HepG2 (cell line): ENCODE measurements around the gene ZBTB20. TPM values are rescaled to one million over a fixed set of nuclear protein-coding genes. Genes with fewer than 3 reads are reported as not detected.

ENCODE experiments used
- ATAC-seq: fragments of 200-7000 bp; cut with Tn5 transposase; 3 replicates; pipeline ENCODE4 v1.9.1; 2020; ENCODE audit warnings: mild to moderate bottlenecking, moderate library complexity
- BruUV-seq: library from RNA; stranded (reverse); fragments of 400-500 nt; replicated peaks from 2 replicates; lab custom pipeline; 2021; lab: Mats Ljungman, UMichigan
- CTCF ChIA-PET: fragments of 300-600 bp; formaldehyde crosslinking; extraction: SDS; loops from one replicate; lab custom pipeline; 2021; ENCODE audit warnings: low total read pairs, inconsistent platforms, low intra/inter-chr PET ratio; lab: Yijun Ruan, JAX
- POLR2A ChIA-PET: fragments of 350-600 bp; sonication (Branson Sonifier 250); formaldehyde crosslinking; loops from one replicate; lab custom pipeline; 2020; ENCODE audit warnings: antibody characterized with exemption, inconsistent platforms; lab: Yijun Ruan, JAX
- DNase-seq: peaks from one replicate; pipeline ENCODE4 v3.0.0-alpha.2; 2015; ENCODE audit warnings: low spot score
- FAIRE-seq: peaks from 3 replicates; lab custom pipeline; 2011; peaks lifted over from hg19 to GRCh38; lab: Jason Lieb, UNC
- H2AFZ ChIP-seq: one replicate; pipeline ENCODE4 v1.6.1; 2011; ENCODE audit warnings: low read length, inconsistent platforms
- H3K27ac ChIP-seq: fragments of 300-600 bp; 3 replicates; pipeline ENCODE4 v1.8.0; 2011; ENCODE audit warnings: mixed run types, mild to moderate bottlenecking, mixed read lengths, low read length, inconsistent platforms; ENCODE audit not compliant: insufficient read depth; ENCODE audit errors: extremely low read length
- H3K27me3 ChIP-seq, 2 experiments: fragments of 200-600 bp in 1 of 2; 2 replicates in 1 of 2; 3 replicates in 1 of 2; pipeline versions ENCODE4 v1.6.0 to v1.8.0; 2011; ENCODE audit warnings: low read length in 2 of 2, mild to moderate bottlenecking in 2 of 2, moderate library complexity in 2 of 2, inconsistent platforms in 1 of 2; ENCODE audit not compliant: insufficient read depth in 2 of 2, control insufficient read depth in 1 of 2
- H3K36me3 ChIP-seq, 2 experiments: fragments of 200-600 bp in 1 of 2; replicated peaks in 1 of 2; 2 replicates in 1 of 2; 3 replicates in 1 of 2; pipeline versions ENCODE4 v1.5.1 to v1.8.0; 2011; ENCODE audit warnings: low read length in 2 of 2, inconsistent platforms in 1 of 2; ENCODE audit not compliant: insufficient read depth in 2 of 2, control insufficient read depth in 1 of 2
- H3K4me1 ChIP-seq: 2 replicates; pipeline ENCODE4 v1.5.1; 2012; ENCODE audit warnings: low read length, inconsistent platforms; ENCODE audit not compliant: insufficient read depth
- H3K4me2 ChIP-seq: 2 replicates; pipeline ENCODE4 v1.6.0; 2011; ENCODE audit warnings: low read depth, low read length, inconsistent platforms
- H3K4me3 ChIP-seq, 3 experiments: fragments of 200-600 bp in 1 of 3; sonication (generic), shearing (Covaris generic) in 1 of 3; replicated peaks in 1 of 3; 2 replicates each; pipeline ENCODE4 v1.5.1; 2011 to 2016; ENCODE audit warnings: low read length in 3 of 3, inconsistent platforms in 2 of 3, low read depth in 2 of 3, mild to moderate bottlenecking in 2 of 3, control low read depth in 1 of 3, mixed read lengths in 1 of 3; ENCODE audit not compliant: insufficient read depth in 1 of 3
- H3K79me2 ChIP-seq: one replicate; pipeline ENCODE4 v1.6.1; 2011; ENCODE audit warnings: low read length, inconsistent platforms; ENCODE audit not compliant: insufficient read depth
- H3K9ac ChIP-seq: 2 replicates; pipeline ENCODE4 v1.6.0; 2011; ENCODE audit warnings: mild to moderate bottlenecking, low read depth, low read length, inconsistent platforms; ENCODE audit not compliant: insufficient read depth
- H3K9me3 ChIP-seq: 2 replicates; pipeline ENCODE4 v1.5.1; 2012; ENCODE audit warnings: mild to moderate bottlenecking, low read length
- H4K20me1 ChIP-seq: 2 replicates; pipeline ENCODE4 v1.6.0; 2011; ENCODE audit warnings: inconsistent platforms, mild to moderate bottlenecking, low read length, moderate library complexity; ENCODE audit not compliant: insufficient read depth
- ARNT ChIP-seq: fragments of 450-650 bp; IDR thresholded peaks from 2 replicates; pipeline ENCODE4 v1.6.1; 2017
- ATF4 ChIP-seq, 2 experiments: fragments of 450-650 bp in 1 of 2; sonication (generic) in 1 of 2; formaldehyde crosslinking; IDR thresholded peaks; 2 replicates each; pipeline versions ENCODE4 v1.5.0 to v1.8.0; 2020 to 2022; ENCODE audit warnings: mild to moderate bottlenecking in 1 of 2, missing genetic modification reagents in 1 of 2
- HMGA1 ChIP-seq: sonication (generic); formaldehyde crosslinking; conservative IDR thresholded peaks from 2 replicates; pipeline ENCODE4 v1.4.0; 2020; ENCODE audit warnings: missing genetic modification reagents
- MXD4 ChIP-seq: IDR thresholded peaks from 2 replicates; pipeline ENCODE4 v1.6.1; 2016; ENCODE audit warnings: mild to moderate bottlenecking, missing biosample characterization, missing genetic modification reagents
- SKIL ChIP-seq: sonication (generic); formaldehyde crosslinking; IDR thresholded peaks from 2 replicates; pipeline ENCODE4 v1.8.0; 2022; ENCODE audit warnings: missing genetic modification reagents, mild to moderate bottlenecking, moderate library complexity, borderline replicate concordance
- STAG1 ChIP-seq: sonication (generic); formaldehyde crosslinking; IDR thresholded peaks from 2 replicates; pipeline ENCODE4 v1.4.0; 2020; ENCODE audit warnings: missing genetic modification reagents
- YEATS2 ChIP-seq: sonication (generic); formaldehyde crosslinking; IDR thresholded peaks from 2 replicates; pipeline ENCODE4 v1.4.0; 2020; ENCODE audit warnings: missing genetic modification reagents, borderline replicate concordance
- ZNF136 ChIP-seq: sonication (generic); formaldehyde crosslinking; IDR thresholded peaks from 2 replicates; pipeline ENCODE4 v1.8.1; 2022; ENCODE audit warnings: low read depth, mild to moderate bottlenecking, moderate library complexity, missing genetic modification reagents
- ZNF430 ChIP-seq: sonication (generic); formaldehyde crosslinking; IDR thresholded peaks from 2 replicates; pipeline ENCODE4 v1.9.0; 2021; ENCODE audit warnings: mild to moderate bottlenecking, missing genetic modification reagents
- WGBS: methylation state at CpG from one replicate; pipeline ENCODE4 v1.1.6; 2017; ENCODE audit warnings: low lambda C conversion rate; 5-methylcytosine and 5-hydroxymethylcytosine counted together
- in situ Hi-C: cut with HindIII; loops from 2 replicates; pipeline ENCODE4 v1.10.0; 2017; ENCODE audit warnings: low pct_unique_long_range_greater_than_20kb; ENCODE audit not compliant: extremely low pct_ligation_motif_present
- intact Hi-C: fragments of 100-400 bp; cut with micrococcal nuclease; formaldehyde crosslinking; loops from one replicate; pipeline ENCODE4 v1.10.0; 2022; ENCODE audit not compliant: unreplicated experiment
- polyA plus RNA-seq, 8 experiments: library from polyadenylated mRNA; depleted of rRNA in 3 of 8; stranded (reverse) in 7 of 8; unstranded in 1 of 8; fragments of >200 nt; fragmentation: Illumina TruSeq in 4 of 8; extraction: Trizol in 4 of 8; gene quantifications; 2 replicates each; pipeline versions ENCODE4 v1.2.1 to v1.2.3, GENCODE V29; 2011 to 2016; ENCODE audit warnings: low read depth in 4 of 8, missing spikeins in 1 of 8, mixed read lengths in 1 of 8; ENCODE audit not compliant: insufficient read depth in 1 of 8
- total RNA-seq, 5 experiments: library from RNA; depleted of rRNA; stranded (reverse); fragments of >200 nt; fragmentation: Illumina TruSeq; extraction: Trizol; gene quantifications; 2 replicates each; pipeline ENCODE4 v1.2.3, GENCODE V29; 2016; ENCODE audit warnings: low read depth in 1 of 5

The ZBTB20 gene
- total and polyA plus RNA-seq, 2 of the 13 experiments (the other 11 are each of a cell fraction or from before 2014, with no cell fraction given): 1.9 to 8.8 TPM

GRCh38 chr3:114404590-114404989 is 742.5 kb downstream of the ZBTB20 start:
- no peak overlapping the region for H3K4me3 ChIP-seq
- H4K20me1 ChIP-seq: no peaks in the 10 kb centered on the region
- no peak for ATAC-seq
- intact Hi-C loops: no loop called here
- ChIA-PET CTCF (no interaction called here), POLR2A (no interaction called here)
- H3K27me3 ChIP-seq: no peaks in the 10 kb centered on the region
- no peak overlapping the region for H3K9ac ChIP-seq
- 94% methylated on average over 6 of the region's 6 CpGs for WGBS
- BruUV-seq: no TSS peak
- H2AFZ ChIP-seq: no peak overlapping the region
- no peaks in the 10 kb centered on the region for H3K36me3 ChIP-seq
- peaks cover 11% of the 10 kb centered on the region for H3K4me1 ChIP-seq
- no peaks in the 10 kb centered on the region for H3K79me2 ChIP-seq
- H3K27ac ChIP-seq: no peak overlapping the region
- no peak overlapping the region for H3K4me2 ChIP-seq
- no peak for DNase-seq
- in situ Hi-C loops: no loop called here
- no peak for TF ChIP-seq SKIL (CRISPR knock-in tag)
- TF ChIP-seq ZNF430: no peak
- TF ChIP-seq MXD4 (CRISPR knock-in tag): no peak
- no peak for TF ChIP-seq ZNF136 (CRISPR knock-in tag)
- no peak for TF ChIP-seq HMGA1 (CRISPR knock-in tag)
- no peak for TF ChIP-seq ARNT
- no peak for TF ChIP-seq YEATS2
- no peak for TF ChIP-seq ATF4 (CRISPR knock-in tag; IDR thresholded peaks at IDR 0.05)
- TF ChIP-seq STAG1 (CRISPR knock-in tag): no peak
- H3K9me3 ChIP-seq: no peaks in the 10 kb centered on the region
- FAIRE-seq: no peak
